ENCODE results near the gene GCA.

DNA sequence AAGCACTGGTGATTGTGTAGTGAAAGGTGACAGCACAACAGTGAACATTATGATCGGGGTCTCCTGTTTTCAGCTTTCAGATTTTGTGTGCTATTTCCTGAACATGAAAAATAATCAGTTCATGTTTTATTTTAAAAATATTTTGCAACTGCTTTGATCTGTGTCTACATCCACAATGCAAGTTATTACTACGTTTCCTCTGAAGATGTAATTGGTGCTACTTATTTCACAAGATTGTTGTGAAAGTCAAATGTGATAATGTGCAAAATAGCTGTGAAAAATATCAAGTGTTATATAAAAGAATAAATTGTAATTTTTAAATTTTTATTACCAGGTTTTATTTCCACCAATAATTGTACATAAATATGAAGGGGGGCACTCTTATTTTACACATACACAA, 6.1 kb upstream of the GCA start:
- TF ChIP-seq, protein P1, sequence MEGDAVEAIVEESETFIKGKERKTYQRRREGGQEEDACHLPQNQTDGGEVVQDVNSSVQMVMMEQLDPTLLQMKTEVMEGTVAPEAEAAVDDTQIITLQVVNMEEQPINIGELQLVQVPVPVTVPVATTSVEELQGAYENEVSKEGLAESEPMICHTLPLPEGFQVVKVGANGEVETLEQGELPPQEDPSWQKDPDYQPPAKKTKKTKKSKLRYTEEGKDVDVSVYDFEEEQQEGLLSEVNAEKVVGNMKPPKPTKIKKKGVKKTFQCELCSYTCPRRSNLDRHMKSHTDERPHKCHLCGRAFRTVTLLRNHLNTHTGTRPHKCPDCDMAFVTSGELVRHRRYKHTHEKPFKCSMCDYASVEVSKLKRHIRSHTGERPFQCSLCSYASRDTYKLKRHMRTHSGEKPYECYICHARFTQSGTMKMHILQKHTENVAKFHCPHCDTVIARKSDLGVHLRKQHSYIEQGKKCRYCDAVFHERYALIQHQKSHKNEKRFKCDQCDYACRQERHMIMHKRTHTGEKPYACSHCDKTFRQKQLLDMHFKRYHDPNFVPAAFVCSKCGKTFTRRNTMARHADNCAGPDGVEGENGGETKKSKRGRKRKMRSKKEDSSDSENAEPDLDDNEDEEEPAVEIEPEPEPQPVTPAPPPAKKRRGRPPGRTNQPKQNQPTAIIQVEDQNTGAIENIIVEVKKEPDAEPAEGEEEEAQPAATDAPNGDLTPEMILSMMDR (conservative IDR thresholded peaks at IDR 0.05; ENCODE audit: low read depth, low read length), result no peak
- TF ChIP-seq EZH2 (IDR thresholded peaks at IDR 0.05; ENCODE audit: borderline replicate concordance, low read depth, low read length, poor library complexity, severe bottlenecking), result no peak
